NT2/D1 (cell line): ENCODE results near the gene KRTAP9-6.
"Not testable (repeated sequence)": the region's sequence is repeated elsewhere in the genome, so short reads cannot be mapped to it uniquely, and the experiment has no call there.

Experiments used
- DNase-seq: peaks from one replicate; pipeline ENCODE4 v3.0.0-alpha.2; 2011; ENCODE audit warnings: low read depth, low spot score
- H3K27me3 ChIP-seq: 2 replicates; pipeline ENCODE4 v1.6.0; 2011; ENCODE audit warnings: mild to moderate bottlenecking; ENCODE audit not compliant: insufficient read length, insufficient read depth
- H3K36me3 ChIP-seq: 2 replicates; pipeline ENCODE4 v1.6.1; 2011; ENCODE audit warnings: mild to moderate bottlenecking, low read length, mixed read lengths; ENCODE audit not compliant: insufficient read depth, insufficient read length
- H3K4me1 ChIP-seq: 2 replicates; pipeline ENCODE4 v1.5.1; 2011; ENCODE audit not compliant: insufficient read depth, insufficient read length
- H3K4me3 ChIP-seq: 2 replicates; pipeline ENCODE4 v1.5.1; 2011; ENCODE audit warnings: low read depth; ENCODE audit not compliant: insufficient read length
- H3K9ac ChIP-seq: 2 replicates; pipeline ENCODE4 v1.6.0; 2011; ENCODE audit warnings: low read depth; ENCODE audit not compliant: insufficient read length
- H3K9me3 ChIP-seq: 2 replicates; pipeline ENCODE4 v1.5.1; 2011; ENCODE audit warnings: mild to moderate bottlenecking, low read length; ENCODE audit not compliant: insufficient read depth
- SUZ12 ChIP-seq: IDR thresholded peaks from 2 replicates; pipeline ENCODE4 v1.6.1; 2011; ENCODE audit not compliant: insufficient read length, insufficient read depth; ENCODE audit errors: extremely low read depth
- YY1 ChIP-seq: IDR thresholded peaks from 2 replicates; pipeline ENCODE4 v1.6.1; 2011; ENCODE audit not compliant: insufficient read length, insufficient read depth
- ZNF274 ChIP-seq: IDR thresholded peaks from 2 replicates; pipeline ENCODE4 v1.6.1; 2011; ENCODE audit warnings: mild to moderate bottlenecking, low read depth, low read length

The KRTAP9-6 gene

GRCh38 chr17:41246995-41247787, 18.0 kb upstream of the KRTAP9-6 start:
- H3K4me1 ChIP-seq, H3K9me3 ChIP-seq, H3K36me3 ChIP-seq, H3K4me3 ChIP-seq, H3K9ac ChIP-seq, H3K27me3 ChIP-seq, DNase-seq: not testable (repeated sequence)

DNA sequence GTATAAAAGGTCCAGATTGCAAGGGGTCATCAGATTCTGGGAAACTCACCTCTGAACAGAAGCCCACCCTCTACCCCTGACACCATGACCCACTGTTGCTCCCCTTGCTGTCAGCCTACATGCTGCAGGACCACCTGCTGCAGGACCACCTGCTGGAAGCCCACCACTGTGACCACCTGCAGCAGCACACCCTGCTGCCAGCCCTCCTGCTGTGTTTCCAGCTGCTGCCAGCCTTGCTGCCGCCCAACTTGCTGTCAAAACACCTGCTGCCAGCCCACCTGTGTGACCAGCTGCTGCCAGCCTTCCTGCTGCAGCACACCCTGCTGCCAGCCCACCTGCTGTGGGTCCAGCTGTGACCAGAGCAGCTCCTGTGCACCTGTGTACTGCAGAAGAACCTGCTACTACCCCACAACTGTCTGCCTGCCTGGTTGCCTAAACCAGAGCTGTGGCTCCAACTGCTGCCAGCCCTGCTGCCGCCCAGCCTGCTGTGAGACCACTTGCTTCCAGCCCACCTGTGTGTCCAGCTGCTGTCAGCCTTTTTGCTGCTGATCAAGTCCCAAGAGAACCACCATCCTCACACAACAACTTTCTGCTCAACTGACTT, 15.4 kb upstream of the KRTAP9-6 start, which contains the start of gene KRTAP9-4:
KRTAP9-4 (plus strand) TSS at position 51 of the 604 bp plus-strand sequence; CDS start at position 85, 34 bp downstream.
- not testable (repeated sequence) for DNase-seq, H3K9ac ChIP-seq, H3K9me3 ChIP-seq, H3K27me3 ChIP-seq, H3K36me3 ChIP-seq, H3K4me1 ChIP-seq, H3K4me3 ChIP-seq

DNA sequence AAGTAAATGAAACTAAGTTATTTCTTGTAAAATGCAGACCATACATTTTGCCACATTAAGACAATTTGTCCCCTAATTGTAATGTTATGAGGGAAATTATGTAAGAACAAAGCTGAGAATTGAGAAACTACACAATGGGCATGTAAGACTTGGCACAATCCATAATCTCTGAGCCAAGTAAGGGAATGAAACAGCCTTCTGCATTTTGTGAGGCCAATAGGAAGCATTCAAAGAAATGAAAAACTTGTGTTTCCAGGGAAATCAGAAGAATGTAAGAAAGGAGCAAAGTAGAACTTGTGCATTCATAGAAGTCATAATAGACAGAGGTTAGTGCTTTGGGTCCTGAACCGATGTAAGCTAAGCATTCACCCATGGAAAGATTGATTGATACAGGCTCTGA, 13.9 kb upstream of the KRTAP9-6 start:
- Histone ChIP-seq H3K9ac (no peak overlapping the region), H3K27me3 (peaks cover 7% of the 10 kb centered on the region), H3K4me1 (no peaks in the 10 kb centered on the region), H3K36me3 (no peaks in the 10 kb centered on the region), H3K9me3 (no peaks in the 10 kb centered on the region), H3K4me3 (no peak overlapping the region)
- DNase-seq = no peak
- TF ChIP-seq SUZ12 (no peak), YY1 (no peak)

GRCh38 chr17:41254861-41255260, 10.3 kb upstream of the KRTAP9-6 start:
- Histone ChIP-seq H3K9me3 (no peaks in the 10 kb centered on the region), H3K27me3 (peaks cover 5% of the 10 kb centered on the region), H3K4me3 (no peak overlapping the region), H3K9ac (no peak overlapping the region), H3K4me1 (no peaks in the 10 kb centered on the region), H3K36me3 (no peaks in the 10 kb centered on the region)
- DNase-seq = no peak
- no peak for TF ChIP-seq ZNF274
- no peak for TF ChIP-seq SUZ12
- TF ChIP-seq YY1 = no peak

- DNase-seq, H3K36me3 ChIP-seq, H3K4me3 ChIP-seq, H3K9me3 ChIP-seq, H3K4me1 ChIP-seq, H3K27me3 ChIP-seq, H3K9ac ChIP-seq: not testable (repeated sequence)
Observed at GRCh38 chr17:41255381-41256290, 9.5 kb upstream of the KRTAP9-6 start, which contains the start of gene KRTAP9-9. Gene KRTAP9-9, plus strand, starts transcription at chr17:41255384.

DNA sequence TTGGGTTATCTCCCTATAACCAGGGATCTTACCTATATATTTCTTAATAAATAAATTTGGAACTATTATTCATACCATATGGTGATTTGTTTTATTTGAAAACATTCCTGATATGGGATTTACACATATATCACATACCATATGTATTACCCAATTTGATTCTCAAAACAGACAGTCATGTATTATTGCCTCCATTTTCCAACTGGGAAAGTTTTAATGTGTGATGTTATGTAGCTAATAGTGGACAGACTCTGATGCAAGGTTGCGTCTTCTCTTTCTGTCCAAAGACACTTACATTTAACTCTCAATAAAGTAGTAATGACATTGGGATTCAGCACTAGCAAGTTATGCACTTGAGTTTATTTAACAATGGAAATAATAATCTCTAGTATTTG, 8.9 kb upstream of the KRTAP9-6 start:
- no peak for DNase-seq
- Histone ChIP-seq H3K9ac (no peak overlapping the region), H3K9me3 (no peaks in the 10 kb centered on the region), H3K27me3 (peaks cover 5% of the 10 kb centered on the region), H3K4me3 (no peak overlapping the region), H3K4me1 (no peaks in the 10 kb centered on the region), H3K36me3 (no peaks in the 10 kb centered on the region)
- no peak for TF ChIP-seq ZNF274
- no peak for TF ChIP-seq YY1
- no peak for TF ChIP-seq SUZ12

DNA sequence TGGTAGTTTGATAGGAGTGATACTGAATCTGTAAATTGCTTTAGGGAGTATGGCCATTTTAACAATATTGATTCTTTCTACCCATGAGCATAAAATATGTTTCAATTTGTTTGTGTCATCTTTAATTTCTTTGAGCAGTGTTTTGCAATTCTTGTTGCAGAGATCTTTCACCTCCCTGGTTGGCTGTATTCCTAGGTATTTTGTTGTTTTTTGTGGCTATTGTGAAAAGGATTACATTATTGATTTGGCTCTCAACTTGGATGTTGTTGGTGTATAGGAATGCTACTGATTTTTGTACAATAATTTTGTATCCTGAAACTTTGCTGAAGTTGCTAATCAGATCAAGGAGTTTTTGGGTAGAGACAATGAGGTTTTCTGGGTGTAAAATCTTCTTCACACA, 6.8 kb upstream of the KRTAP9-6 start:
- Histone ChIP-seq H3K27me3 (peaks cover 2% of the 10 kb centered on the region), H3K4me3 (no peak overlapping the region), H3K9ac (no peak overlapping the region), H3K9me3 (no peaks in the 10 kb centered on the region), H3K4me1 (no peaks in the 10 kb centered on the region), H3K36me3 (no peaks in the 10 kb centered on the region)
- no peak for TF ChIP-seq ZNF274
- no peak for TF ChIP-seq YY1
- no peak for TF ChIP-seq SUZ12
- DNase-seq = no peak
